HuH-7.5 (cell line): ENCODE results near the gene SHMT2.

Experiments used
- DNase-seq: peaks from one replicate; pipeline ENCODE4 v3.0.0; 2011; ENCODE audit warnings: low spot score

SHMT2 gene

DNA sequence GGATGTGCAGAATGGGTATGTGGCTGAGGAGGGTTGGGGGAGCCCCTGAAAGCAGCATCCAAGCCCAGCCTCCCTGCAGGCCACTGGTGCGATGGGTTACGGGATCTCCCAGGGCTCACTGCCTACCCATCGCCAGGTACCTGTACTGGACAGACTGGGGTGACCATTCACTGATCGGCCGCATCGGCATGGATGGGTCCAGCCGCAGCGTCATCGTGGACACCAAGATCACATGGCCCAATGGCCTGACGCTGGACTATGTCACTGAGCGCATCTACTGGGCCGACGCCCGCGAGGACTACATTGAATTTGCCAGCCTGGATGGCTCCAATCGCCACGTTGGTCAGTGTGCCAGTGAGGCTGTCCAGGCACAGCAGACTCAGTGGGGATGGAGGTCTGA is 31.2 kb upstream of the SHMT2 start:
- no peak for DNase-seq

DNA sequence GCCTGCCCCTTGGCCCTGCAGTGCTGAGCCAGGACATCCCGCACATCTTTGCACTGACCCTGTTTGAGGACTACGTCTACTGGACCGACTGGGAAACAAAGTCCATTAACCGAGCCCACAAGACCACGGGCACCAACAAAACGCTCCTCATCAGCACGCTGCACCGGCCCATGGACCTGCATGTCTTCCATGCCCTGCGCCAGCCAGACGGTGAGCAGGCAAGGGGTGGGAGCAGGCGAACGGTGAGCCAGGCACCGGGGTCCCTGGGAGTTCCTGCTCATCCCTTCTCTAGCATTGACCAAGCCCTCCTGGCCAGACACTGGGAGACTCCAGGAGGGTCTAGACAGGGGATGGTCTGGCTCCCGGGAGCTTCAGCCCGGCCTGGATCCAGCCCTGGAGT is 30.3 kb upstream of the SHMT2 start:
- no peak for DNase-seq

GRCh38 chr12:57200497-57200896 is 29.0 kb upstream of the SHMT2 start:
- DNase-seq, result no peak

GRCh38 chr12:57201219-57201618 is 28.3 kb upstream of the SHMT2 start:
- no peak for DNase-seq

DNA sequence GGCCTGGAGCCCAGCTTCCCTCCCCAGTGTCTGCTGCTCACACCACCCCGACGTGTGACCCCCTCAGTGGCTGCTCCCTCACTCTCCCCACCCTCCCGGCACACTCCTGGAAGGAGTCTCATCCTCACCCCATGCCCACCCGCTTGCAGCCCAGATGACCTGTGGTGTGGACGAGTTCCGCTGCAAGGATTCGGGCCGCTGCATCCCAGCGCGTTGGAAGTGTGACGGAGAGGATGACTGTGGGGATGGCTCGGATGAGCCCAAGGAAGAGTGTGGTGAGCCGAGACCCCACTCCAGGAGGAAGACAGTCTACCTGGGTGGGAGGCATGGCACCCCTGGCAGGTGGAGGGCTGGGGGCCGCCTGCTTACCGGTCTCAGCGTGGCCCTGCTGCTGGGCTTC is 27.9 kb upstream of the SHMT2 start:
- DNase-seq, result no peak

- DNase-seq, result no peak
Observed at GRCh38 chr12:57202321-57202720, 27.2 kb upstream of the SHMT2 start.

DNA sequence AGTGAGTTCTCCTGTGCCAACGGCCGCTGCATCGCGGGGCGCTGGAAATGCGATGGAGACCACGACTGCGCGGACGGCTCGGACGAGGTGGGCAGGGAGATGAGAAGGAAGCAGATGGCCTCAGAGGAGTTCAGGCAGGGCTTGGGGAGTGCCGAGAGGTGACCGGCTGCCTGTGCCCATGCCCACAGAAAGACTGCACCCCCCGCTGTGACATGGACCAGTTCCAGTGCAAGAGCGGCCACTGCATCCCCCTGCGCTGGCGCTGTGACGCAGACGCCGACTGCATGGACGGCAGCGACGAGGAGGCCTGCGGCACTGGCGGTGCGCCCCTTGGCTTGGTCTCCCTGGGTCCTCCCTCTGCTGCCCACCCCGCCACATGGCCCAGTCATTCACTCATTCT is 26.3 kb upstream of the SHMT2 start:
- DNase-seq, result no peak

DNA sequence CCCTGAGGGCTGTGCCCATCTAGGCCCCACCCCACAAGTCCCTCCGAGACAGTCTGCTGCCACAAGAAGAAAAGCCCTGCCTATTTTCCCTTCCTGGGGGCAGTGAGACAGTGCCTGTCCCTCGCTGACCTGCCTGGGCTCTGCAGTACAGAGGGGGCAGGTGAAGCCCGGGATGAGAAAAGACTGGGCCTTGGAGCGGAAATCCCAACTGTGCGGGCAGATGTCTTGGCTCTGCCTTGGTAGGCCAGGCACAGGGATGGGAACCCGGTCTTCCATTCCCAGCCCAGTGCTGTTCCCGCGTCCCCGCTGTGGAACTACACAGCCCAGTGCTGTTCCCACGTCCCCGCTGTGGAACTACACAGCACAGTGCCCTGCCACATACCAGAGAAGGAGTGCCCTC is 25.7 kb upstream of the SHMT2 start:
- no peak for DNase-seq

DNA sequence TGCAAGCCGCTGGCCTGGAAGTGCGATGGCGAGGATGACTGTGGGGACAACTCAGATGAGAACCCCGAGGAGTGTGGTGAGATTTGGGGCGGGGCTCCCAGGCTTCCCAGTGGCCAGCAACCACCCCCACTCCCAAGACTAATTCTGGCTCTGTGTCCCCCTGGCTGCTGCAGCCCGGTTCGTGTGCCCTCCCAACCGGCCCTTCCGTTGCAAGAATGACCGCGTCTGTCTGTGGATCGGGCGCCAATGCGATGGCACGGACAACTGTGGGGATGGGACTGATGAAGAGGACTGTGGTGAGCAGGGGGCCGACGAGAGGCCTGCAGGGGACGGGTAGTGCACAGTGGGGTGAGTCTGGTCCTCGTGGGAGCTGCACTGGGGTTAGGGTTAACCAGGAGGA is 25.1 kb upstream of the SHMT2 start:
- DNase-seq, result no peak

DNA sequence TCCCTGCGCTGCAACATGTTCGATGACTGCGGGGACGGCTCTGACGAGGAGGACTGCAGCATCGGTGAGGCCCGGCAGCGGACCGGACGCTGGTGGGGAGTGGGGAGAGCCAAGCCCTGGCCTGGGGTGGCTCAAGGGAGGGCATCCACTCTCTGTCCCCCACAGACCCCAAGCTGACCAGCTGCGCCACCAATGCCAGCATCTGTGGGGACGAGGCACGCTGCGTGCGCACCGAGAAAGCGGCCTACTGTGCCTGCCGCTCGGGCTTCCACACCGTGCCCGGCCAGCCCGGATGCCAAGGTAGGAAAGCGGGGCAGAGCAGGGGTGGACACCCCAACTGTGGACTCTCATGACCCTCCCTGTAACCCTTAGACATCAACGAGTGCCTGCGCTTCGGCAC is 24.3 kb upstream of the SHMT2 start:
- DNase-seq, result no peak

- DNase-seq, result no peak
Observed at GRCh38 chr12:57205931-57206330, 23.6 kb upstream of the SHMT2 start.

- DNase-seq, result no peak
Observed at GRCh38 chr12:57207731-57208630, 21.5 kb upstream of the SHMT2 start.

DNA sequence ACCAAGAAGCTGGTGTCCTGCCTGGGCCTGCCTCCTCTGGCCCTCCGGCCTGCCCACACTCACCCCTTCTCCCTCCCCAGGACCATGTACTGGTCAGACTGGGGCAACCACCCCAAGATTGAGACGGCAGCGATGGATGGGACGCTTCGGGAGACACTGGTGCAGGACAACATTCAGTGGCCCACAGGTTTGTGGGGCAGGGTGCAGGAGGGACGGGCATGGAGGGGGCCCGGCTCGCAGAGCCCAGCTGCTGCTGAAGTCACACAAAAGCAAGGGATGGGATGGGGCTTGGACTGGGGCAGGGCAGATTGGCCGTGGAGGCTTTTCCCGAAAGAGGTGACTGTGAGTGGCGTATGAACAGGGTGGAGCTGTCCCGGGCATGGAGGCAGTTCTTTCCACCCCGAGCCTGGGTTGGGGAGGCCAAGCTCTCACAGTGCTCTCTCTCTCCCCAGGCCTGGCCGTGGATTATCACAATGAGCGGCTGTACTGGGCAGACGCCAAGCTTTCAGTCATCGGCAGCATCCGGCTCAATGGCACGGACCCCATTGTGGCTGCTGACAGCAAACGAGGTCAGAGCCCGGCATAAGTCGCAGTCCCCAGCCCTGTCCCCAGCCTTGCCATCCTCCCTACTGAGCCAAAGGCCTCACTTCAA is 20.8 kb upstream of the SHMT2 start:
- DNase-seq, result no peak

DNA sequence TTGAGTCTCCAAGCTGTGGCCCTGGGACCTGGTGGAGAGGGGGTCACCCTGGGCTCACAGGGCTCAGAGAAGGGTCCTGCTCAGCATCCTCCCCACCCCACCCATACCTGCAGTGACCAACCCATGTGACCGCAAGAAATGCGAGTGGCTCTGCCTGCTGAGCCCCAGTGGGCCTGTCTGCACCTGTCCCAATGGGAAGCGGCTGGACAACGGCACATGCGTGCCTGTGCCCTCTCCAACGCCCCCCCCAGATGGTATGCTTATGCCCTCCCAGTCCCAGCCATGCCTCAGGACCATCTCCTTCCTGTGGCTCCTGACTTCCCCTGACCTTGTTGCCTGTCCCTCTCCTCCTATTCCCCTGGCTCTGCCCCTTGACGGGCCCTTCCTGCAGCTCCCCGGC is 19.6 kb upstream of the SHMT2 start:
- DNase-seq, result no peak

GRCh38 chr12:57210461-57210860 is 19.1 kb upstream of the SHMT2 start:
- no peak for DNase-seq

DNA sequence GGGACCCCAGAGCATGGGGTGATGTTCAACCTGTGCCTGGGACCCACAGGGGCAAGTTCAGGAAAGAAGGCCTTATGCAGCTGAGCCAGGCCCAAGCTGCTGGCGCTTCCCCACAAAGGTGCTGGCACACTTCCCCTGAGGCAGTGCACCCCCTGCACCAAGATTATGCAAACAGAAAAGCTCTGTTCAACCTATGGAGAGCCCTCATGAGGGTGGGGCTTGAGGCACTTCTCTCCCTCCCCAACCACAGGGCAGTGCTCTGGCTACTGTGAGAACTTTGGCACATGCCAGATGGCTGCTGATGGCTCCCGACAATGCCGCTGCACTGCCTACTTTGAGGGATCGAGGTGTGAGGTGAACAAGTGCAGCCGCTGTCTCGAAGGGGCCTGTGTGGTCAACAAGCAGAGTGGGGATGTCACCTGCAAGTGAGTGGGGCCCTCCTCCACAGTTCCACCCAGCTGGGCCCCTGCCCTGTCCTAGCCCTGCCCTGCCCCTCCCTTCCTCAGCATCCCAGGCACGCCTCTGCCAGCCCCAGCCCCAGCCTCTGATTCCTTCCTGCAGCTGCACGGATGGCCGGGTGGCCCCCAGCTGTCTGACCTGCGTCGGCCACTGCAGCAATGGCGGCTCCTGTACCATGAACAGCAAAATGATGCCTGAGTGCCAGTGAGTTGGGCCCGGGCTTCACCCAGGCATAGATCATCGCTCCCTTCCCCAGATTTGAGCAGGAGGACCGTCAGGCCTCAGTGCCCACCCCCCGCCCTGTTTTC is 18.4 kb upstream of the SHMT2 start:
- DNase-seq, result no peak

- no peak for DNase-seq
Observed at GRCh38 chr12:57211791-57212700, 17.5 kb upstream of the SHMT2 start.

DNA sequence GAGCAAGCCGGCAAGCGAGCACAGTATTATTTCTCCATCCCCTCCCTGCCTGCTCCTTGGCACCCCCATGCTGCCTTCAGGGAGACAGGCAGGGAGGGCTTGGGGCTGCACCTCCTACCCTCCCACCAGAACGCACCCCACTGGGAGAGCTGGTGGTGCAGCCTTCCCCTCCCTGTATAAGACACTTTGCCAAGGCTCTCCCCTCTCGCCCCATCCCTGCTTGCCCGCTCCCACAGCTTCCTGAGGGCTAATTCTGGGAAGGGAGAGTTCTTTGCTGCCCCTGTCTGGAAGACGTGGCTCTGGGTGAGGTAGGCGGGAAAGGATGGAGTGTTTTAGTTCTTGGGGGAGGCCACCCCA is 16.8 kb upstream of the SHMT2 start:
- no peak for DNase-seq

DNA sequence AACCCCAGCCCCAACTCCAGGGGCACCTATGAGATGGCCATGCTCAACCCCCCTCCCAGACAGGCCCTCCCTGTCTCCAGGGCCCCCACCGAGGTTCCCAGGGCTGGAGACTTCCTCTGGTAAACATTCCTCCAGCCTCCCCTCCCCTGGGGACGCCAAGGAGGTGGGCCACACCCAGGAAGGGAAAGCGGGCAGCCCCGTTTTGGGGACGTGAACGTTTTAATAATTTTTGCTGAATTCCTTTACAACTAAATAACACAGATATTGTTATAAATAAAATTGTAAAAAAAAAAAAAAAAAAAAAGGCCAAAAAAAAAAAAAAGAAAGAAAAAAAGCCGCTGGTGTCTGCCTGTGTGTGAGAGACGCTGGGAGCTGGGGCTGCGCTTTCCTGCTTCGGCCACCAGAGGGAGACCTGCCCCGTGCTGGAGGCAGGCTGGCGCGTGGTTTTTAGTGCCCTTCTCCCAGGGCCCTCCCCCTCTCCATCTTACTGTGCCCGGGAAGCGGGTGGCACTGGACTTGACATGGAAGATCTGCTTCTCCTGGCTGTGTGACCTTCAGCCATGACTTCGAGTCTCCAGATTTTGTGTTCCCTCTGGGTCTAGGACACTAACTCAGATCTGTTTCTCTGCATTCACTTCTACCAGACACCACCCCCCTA is 16.3 kb upstream of the SHMT2 start:
- peak; percentile 97 for DNase-seq

DNA sequence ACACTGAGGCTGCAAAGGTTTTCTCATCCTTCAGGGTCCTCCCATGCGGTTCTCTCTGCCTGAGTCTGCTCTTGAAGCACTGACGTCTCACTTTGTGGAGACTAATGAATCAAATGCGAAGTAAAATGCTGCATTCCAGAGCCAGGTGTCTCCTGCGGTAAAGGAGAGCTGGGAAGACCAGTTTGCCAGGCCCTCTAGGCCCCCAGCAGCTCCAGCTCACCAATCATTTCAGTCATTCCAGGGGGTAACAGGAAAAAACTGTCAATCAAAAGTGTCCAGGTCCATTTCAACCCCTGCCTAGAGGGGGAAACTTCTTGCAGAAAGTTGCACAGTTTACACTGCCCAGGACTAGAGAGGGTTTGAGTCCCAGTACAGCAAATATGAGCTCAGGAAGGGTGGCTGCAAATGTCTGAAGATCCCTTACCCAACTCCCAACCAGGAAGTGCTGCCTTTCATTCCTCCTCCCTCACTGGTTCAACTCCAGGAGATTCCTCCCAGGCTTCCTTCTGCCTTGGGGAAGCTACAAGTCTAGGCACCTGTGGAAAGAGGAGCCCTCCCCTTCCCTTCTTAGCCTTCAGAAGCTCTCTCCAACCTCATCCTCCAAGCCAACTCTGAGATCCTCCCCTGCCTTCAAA is 15.6 kb upstream of the SHMT2 start:
- DNase-seq, result no peak

- peak; percentile 94 for DNase-seq
Observed at GRCh38 chr12:57214398-57214781, 15.1 kb upstream of the SHMT2 start.
